H1 (cell line): ENCODE results near the gene HDAC9. TPM values are rescaled to one million over a fixed set of nuclear protein-coding genes. Genes with fewer than 3 reads are reported as not detected.

Source experiments
- CTCF ChIA-PET: fragments of 300-600 bp; sonication (Branson Sonifier 250); formaldehyde crosslinking; loops from one replicate; lab custom pipeline; 2021; ENCODE audit not compliant: partially characterized antibody; lab: Charles Lee
- POLR2A ChIA-PET: fragments of 300-600 bp; sonication (Branson Sonifier 250); formaldehyde crosslinking; loops from one replicate; lab custom pipeline; 2021; ENCODE audit warnings: inconsistent platforms; ENCODE audit not compliant: partially characterized antibody; lab: Charles Lee
- DNase-seq, 2 experiments: peaks; one replicate each; pipeline versions ENCODE4 v3.0.0 to v3.0.0-alpha.2; 2010 to 2022; ENCODE audit warnings: low spot score in 2 of 2, low read depth in 1 of 2, mixed read lengths in 1 of 2
- FAIRE-seq: peaks from 2 replicates; lab custom pipeline; 2011; peaks lifted over from hg19 to GRCh38; lab: Jason Lieb, UNC
- H2AFZ ChIP-seq: 2 replicates; pipeline ENCODE4 v1.8.1; 2012; ENCODE audit warnings: low read length, inconsistent platforms
- H2AK5ac ChIP-seq: 2 replicates; pipeline ENCODE4 v1.6.1; 2013; ENCODE audit warnings: low read depth, low read length
- H2BK120ac ChIP-seq: replicated peaks from 2 replicates; pipeline ENCODE3; 2013; ENCODE audit warnings: low read depth, low read length, inconsistent platforms
- H2BK12ac ChIP-seq: 2 replicates; pipeline ENCODE4 v1.6.1; 2013; ENCODE audit warnings: low read depth, low read length
- H2BK15ac ChIP-seq: 2 replicates; pipeline ENCODE4 v1.6.1; 2013; ENCODE audit warnings: low read length
- H2BK20ac ChIP-seq: 2 replicates; pipeline ENCODE4 v1.6.1; 2013; ENCODE audit warnings: low read length
- H2BK5ac ChIP-seq: 2 replicates; pipeline ENCODE4 v1.6.1; 2013; ENCODE audit warnings: low read depth, low read length
- H3K14ac ChIP-seq: 2 replicates; pipeline ENCODE4 v1.6.1; 2013; ENCODE audit warnings: inconsistent platforms; ENCODE audit not compliant: insufficient read length
- H3K18ac ChIP-seq: 2 replicates; pipeline ENCODE4 v1.6.1; 2013; ENCODE audit warnings: low read length; ENCODE audit errors: extremely low read depth
- H3K23ac ChIP-seq: 2 replicates; pipeline ENCODE4 v1.6.1; 2013; ENCODE audit warnings: inconsistent platforms; ENCODE audit not compliant: insufficient read length
- H3K23me2 ChIP-seq: 2 replicates; pipeline ENCODE4 v1.6.1; 2013; ENCODE audit warnings: low read depth, low read length
- H3K27ac ChIP-seq: 2 replicates; pipeline ENCODE4 v1.6.1; 2011; ENCODE audit warnings: low read depth, low read length, inconsistent platforms
- H3K27me3 ChIP-seq, 4 experiments: replicated peaks in 1 of 4; 1 replicate in 1 of 4; 2 replicates in 3 of 4; pipeline versions ENCODE4 v1.6.1 to v1.8.1; 2011 to 2013; ENCODE audit warnings: low read length in 3 of 4, mild to moderate bottlenecking in 3 of 4, inconsistent platforms in 2 of 4, mixed read lengths in 2 of 4, moderate library complexity in 1 of 4; ENCODE audit not compliant: control insufficient read depth in 3 of 4, insufficient read depth in 3 of 4; ENCODE audit errors: extremely low read depth in 1 of 4
- H3K36me3 ChIP-seq, 4 experiments: 2 replicates each; pipeline versions ENCODE4 v1.6.1 to v1.8.1; 2011 to 2013; ENCODE audit warnings: mild to moderate bottlenecking in 4 of 4, low read length in 3 of 4, moderate library complexity in 2 of 4, control low read depth in 1 of 4, inconsistent platforms in 1 of 4; ENCODE audit not compliant: insufficient read depth in 4 of 4, control insufficient read depth in 2 of 4
- H3K4ac ChIP-seq: replicated peaks from 2 replicates; pipeline ENCODE3; 2013; ENCODE audit warnings: low read length, low read depth, mixed read lengths, inconsistent platforms; ENCODE audit not compliant: insufficient read length
- H3K4me1 ChIP-seq, 4 experiments: replicated peaks in 1 of 4; 1 replicate in 1 of 4; 2 replicates in 3 of 4; pipeline versions ENCODE4 v1.6.1 to v1.8.1; 2011 to 2013; ENCODE audit warnings: low read length in 3 of 4, inconsistent platforms in 2 of 4, mixed read lengths in 1 of 4; ENCODE audit not compliant: insufficient read depth in 4 of 4, control insufficient read depth in 3 of 4
- H3K4me2 ChIP-seq, 2 experiments: 2 replicates each; pipeline versions ENCODE4 v1.6.1 to v1.8.1; 2011 to 2013; ENCODE audit warnings: low read depth in 2 of 2, low read length in 2 of 2, control low read depth in 1 of 2, inconsistent platforms in 1 of 2, mild to moderate bottlenecking in 1 of 2; ENCODE audit not compliant: insufficient read depth in 1 of 2
- H3K4me3 ChIP-seq, 4 experiments: fragments of 200-600, 300-600 bp in 1 of 4; sonication (generic), shearing (Covaris generic), sonication (Bioruptor Twin) in 1 of 4; 2 replicates each; pipeline versions ENCODE4 v1.5.1 to v1.8.1; 2011 to 2016; ENCODE audit warnings: low read length in 4 of 4, low read depth in 3 of 4, control low read depth in 2 of 4, inconsistent platforms in 2 of 4, mild to moderate bottlenecking in 2 of 4, mixed read lengths in 1 of 4, moderate library complexity in 1 of 4; ENCODE audit not compliant: insufficient read depth in 2 of 4; ENCODE audit errors: extremely low read depth in 1 of 4
- H3K56ac ChIP-seq: replicated peaks from 2 replicates; pipeline ENCODE3; 2013; ENCODE audit warnings: low read depth, mild to moderate bottlenecking, mixed read lengths, low read length, inconsistent platforms; ENCODE audit not compliant: insufficient read length
- H3K79me1 ChIP-seq: 2 replicates; pipeline ENCODE4 v1.6.1; 2013; ENCODE audit warnings: low read depth, low read length, control low read depth
- H3K79me2 ChIP-seq, 2 experiments: 2 replicates each; pipeline versions ENCODE4 v1.6.1 to v1.8.1; 2012 to 2013; ENCODE audit warnings: low read length in 2 of 2, mild to moderate bottlenecking in 2 of 2, inconsistent platforms in 1 of 2; ENCODE audit not compliant: insufficient read depth in 2 of 2, control insufficient read depth in 1 of 2
- H3K9ac ChIP-seq, 4 experiments: replicated peaks in 1 of 4; 1 replicate in 1 of 4; 2 replicates in 3 of 4; pipeline versions ENCODE4 v1.6.1 to v1.8.1; 2011 to 2013; ENCODE audit warnings: low read depth in 3 of 4, low read length in 3 of 4, control low read depth in 2 of 4, mild to moderate bottlenecking in 2 of 4, moderate library complexity in 2 of 4, inconsistent platforms in 1 of 4; ENCODE audit errors: extremely low read depth in 1 of 4
- H3K9me3 ChIP-seq, 2 experiments: 2 replicates each; pipeline versions ENCODE4 v1.6.1 to v1.8.1; 2012 to 2013; ENCODE audit warnings: mild to moderate bottlenecking in 2 of 2, moderate library complexity in 2 of 2, control low read depth in 1 of 2, inconsistent platforms in 1 of 2, low read depth in 1 of 2, low read length in 1 of 2, mixed read lengths in 1 of 2; ENCODE audit not compliant: insufficient read depth in 2 of 2
- H4K20me1 ChIP-seq, 2 experiments: replicated peaks in 1 of 2; 2 replicates each; pipeline versions ENCODE3 to v1.8.1; 2011 to 2013; ENCODE audit warnings: inconsistent platforms in 2 of 2, low read length in 2 of 2, mild to moderate bottlenecking in 1 of 2; ENCODE audit not compliant: insufficient read depth in 2 of 2, control insufficient read depth in 1 of 2
- H4K5ac ChIP-seq: 2 replicates; pipeline ENCODE4 v1.6.1; 2013; ENCODE audit warnings: low read length, low read depth, mixed read lengths, inconsistent platforms; ENCODE audit not compliant: insufficient read length
- H4K8ac ChIP-seq: 2 replicates; pipeline ENCODE4 v1.8.0; 2013; ENCODE audit warnings: mild to moderate bottlenecking, moderate library complexity, low read length, inconsistent platforms; ENCODE audit not compliant: insufficient read depth; ENCODE audit errors: extremely low read depth
- H4K91ac ChIP-seq: replicated peaks from 2 replicates; pipeline ENCODE3; 2013; ENCODE audit warnings: low read length, mixed read lengths, inconsistent platforms; ENCODE audit not compliant: insufficient read length
- ATF3 ChIP-seq: IDR thresholded peaks from 2 replicates; pipeline ENCODE4 v1.6.1; 2011; ENCODE audit warnings: low read depth, mild to moderate bottlenecking, low read length; ENCODE audit not compliant: insufficient read depth
- BCL11A ChIP-seq, 2 experiments: IDR thresholded peaks; one replicate each; pipeline ENCODE4 v1.6.1; 2011; ENCODE audit warnings: low read depth in 2 of 2, low read length in 2 of 2, mild to moderate bottlenecking in 2 of 2
- CBX5 ChIP-seq: fragments of 300-800, 300-1000 bp; sonication (generic); IDR thresholded peaks from 2 replicates; pipeline ENCODE4 v1.7.1; 2016; ENCODE audit warnings: antibody characterized with exemption, low read length, low read depth
- CTCF ChIP-seq, 3 experiments: IDR thresholded peaks; 1 replicate in 2 of 3; 2 replicates in 1 of 3; pipeline versions ENCODE4 v1.5.1 to v1.6.1; 2011; ENCODE audit warnings: low read length in 3 of 3, mild to moderate bottlenecking in 3 of 3, inconsistent platforms in 2 of 3, low read depth in 1 of 3, moderate library complexity in 1 of 3; ENCODE audit not compliant: insufficient read depth in 1 of 3; ENCODE audit errors: control extremely low read depth in 1 of 3
- KDM5A ChIP-seq: fragments of 200-600 bp; IDR thresholded peaks from 2 replicates; pipeline ENCODE4 v1.7.1; 2012; ENCODE audit warnings: mild to moderate bottlenecking, low read length, inconsistent platforms, mixed read lengths
- NANOG ChIP-seq: IDR thresholded peaks from 2 replicates; pipeline ENCODE4 v1.6.1; 2011; ENCODE audit warnings: low read length, low read depth, mild to moderate bottlenecking, inconsistent platforms; ENCODE audit not compliant: insufficient read depth, poor library complexity, severe bottlenecking
- POLR2AphosphoS5 ChIP-seq: IDR thresholded peaks from 2 replicates; pipeline ENCODE4 v1.6.1; 2011; ENCODE audit warnings: low read depth, low read length
- RAD21 ChIP-seq, 2 experiments: IDR thresholded peaks in 1 of 2; conservative IDR thresholded peaks in 1 of 2; 2 replicates each; pipeline ENCODE4 v1.6.1; 2011; ENCODE audit warnings: low read depth in 2 of 2, low read length in 2 of 2, improper control_type of control experiment in 1 of 2, inconsistent platforms in 1 of 2, mild to moderate bottlenecking in 1 of 2, moderate library complexity in 1 of 2
- TCF12 ChIP-seq: IDR thresholded peaks from 2 replicates; pipeline ENCODE4 v1.6.1; 2011; ENCODE audit warnings: low read depth, mild to moderate bottlenecking, low read length
- TEAD4 ChIP-seq: IDR thresholded peaks from 2 replicates; pipeline ENCODE4 v1.6.1; 2012; ENCODE audit warnings: low read depth, low read length, inconsistent platforms, mixed read lengths
- YY1 ChIP-seq: IDR thresholded peaks from 2 replicates; pipeline ENCODE4 v1.6.1; 2011; ENCODE audit warnings: low read depth, mild to moderate bottlenecking, low read length
- WGBS, 2 experiments: shearing (Covaris generic) in 1 of 2; methylation state at CpG; one replicate each; pipeline versions ENCODE4 v1.1.6 to v1.1.7; 2013 to 2015; ENCODE audit warnings: low lambda C conversion rate in 2 of 2, mixed read lengths in 2 of 2, inconsistent platforms in 1 of 2, low coverage in 1 of 2, missing lambda C conversion rate in 1 of 2; ENCODE audit not compliant: insufficient replicate concordance in 2 of 2, insufficient coverage in 1 of 2, insufficient read length in 1 of 2; ENCODE audit errors: extremely low coverage in 1 of 2, missing lambda C conversion rate in 1 of 2; 5-methylcytosine and 5-hydroxymethylcytosine counted together
- polyA plus RNA-seq, 7 experiments: library from polyadenylated mRNA; depleted of rRNA in 3 of 7; stranded (reverse) in 5 of 7; unstranded in 2 of 7; fragments of >200 nt in 5 of 7; fragments of 200-250 nt in 2 of 7; gene quantifications; 1 replicate in 5 of 7; 2 replicates in 1 of 7; 4 replicates in 1 of 7; pipeline versions ENCODE4 v1.2.1 to v1.2.3, GENCODE V29; 2011 to 2013; ENCODE audit warnings: missing spikeins in 2 of 7, mixed read lengths in 2 of 7
- total RNA-seq: library from RNA; stranded (reverse); fragmentation: NEBNext Ultra II Directional; extraction: Animal tissue kit (Norgen Biotek cat#: 25700); gene quantifications from 2 replicates; pipeline ENCODE4 v1.2.1, GENCODE V29; 2021

HDAC9 gene
- total and polyA plus RNA-seq, 2 of the 8 experiments (the other 6 are each of a cell fraction or from before 2014, with no cell fraction given): 9.5 to 13.1 TPM

- H3K79me2 ChIP-seq: no peaks in the 10 kb centered on the region
- no peak overlapping the region for H3K27ac ChIP-seq
- H3K36me3 ChIP-seq: no peaks in the 10 kb centered on the region
- ChIA-PET POLR2A (no interaction called here), CTCF (interaction anchor here (0.6 to 1.3 kb wide), 5 partner anchors 81 to 821 kb away, joined by 3 to 5 read pairs (median 3); no protein-coding TSS in a partner anchor)
- H3K4me1 ChIP-seq: no peaks in the 10 kb centered on the region
- FAIRE-seq (no peak), DNase-seq (no peak)
- H3K9me3 ChIP-seq: no peaks in the 10 kb centered on the region
- H3K4me2 ChIP-seq: no peak overlapping the region
- H4K20me1 ChIP-seq: no peaks in the 10 kb centered on the region
- no peak overlapping the region for H2AFZ ChIP-seq
- H2BK5ac ChIP-seq: no peak overlapping the region
- no peak overlapping the region for H3K18ac ChIP-seq
- no peak overlapping the region for H3K4me3 ChIP-seq
- no peak overlapping the region for H4K5ac ChIP-seq
- H2BK15ac ChIP-seq: no peak overlapping the region
- no peak overlapping the region for H2BK120ac ChIP-seq
- 88% methylated on average over 5 of the region's 5 CpGs; no CpG with 5 or more reads in 1 of the 2 experiments for WGBS, 2 experiments
- H3K4ac ChIP-seq: no peak overlapping the region
- no peak overlapping the region for H2BK20ac ChIP-seq
- no peaks in the 10 kb centered on the region for H3K23me2 ChIP-seq
- no peak overlapping the region for H3K56ac ChIP-seq
- H3K27me3 ChIP-seq: peaks cover 0 to 1% (median 0%) of the 10 kb centered on the region in 4 experiments; a peak in 1 of 7 replicates
- no peak overlapping the region for H2BK12ac ChIP-seq
- no peak overlapping the region for H3K23ac ChIP-seq
- no peak overlapping the region for H2AK5ac ChIP-seq
- no peak overlapping the region for H4K91ac ChIP-seq
- H3K9ac ChIP-seq: no peak overlapping the region
- H3K14ac ChIP-seq: no peak overlapping the region
- H4K8ac ChIP-seq: no peak overlapping the region
- H3K79me1 ChIP-seq: no peaks in the 10 kb centered on the region
- TF ChIP-seq RAD21 (IDR thresholded peaks at IDR 0.05 in 1 of 2, conservative IDR thresholded peaks at IDR 0.05 in 1 of 2; ENCODE audit: low read depth in 2 of 2, low read length in 2 of 2): no peak
- TF ChIP-seq CTCF (IDR thresholded peaks at IDR 0.05; ENCODE audit: control extremely low read depth in 1 of 3, insufficient read depth in 1 of 3, low read depth in 1 of 3, low read length in 3 of 3): no peak
- TF ChIP-seq CBX5: no peak
- TF ChIP-seq YY1: no peak
- TF ChIP-seq NANOG: no peak
- no peak for TF ChIP-seq POLR2AphosphoS5
- no peak for TF ChIP-seq TCF12
- TF ChIP-seq BCL11A (IDR thresholded peaks at IDR 0.05; ENCODE audit: low read depth in 2 of 2, low read length in 2 of 2): no peak
- no peak for TF ChIP-seq TEAD4
- no peak for TF ChIP-seq KDM5A
- no peak for TF ChIP-seq ATF3
Observed at GRCh38 chr7:18671176-18671575, 175.6 kb downstream of the HDAC9 start.
